Parathyroid adenoma (tissue), 2 donors: ENCODE data around the gene BMPR1B.

Source experiments
- H2AFZ ChIP-seq: fragments of 300-600 bp; sonication (generic); one replicate; pipeline ENCODE4 v1.7.0; 2017; ENCODE audit warnings: antibody characterized with exemption, mild to moderate bottlenecking
- H3K27ac ChIP-seq: fragments of 300-600 bp; sonication (generic); one replicate; pipeline ENCODE4 v1.7.0; 2017
- H3K27me3 ChIP-seq: fragments of 300-600 bp; sonication (generic); one replicate; pipeline ENCODE4 v1.7.0; 2017; ENCODE audit warnings: low read length; ENCODE audit not compliant: control insufficient read depth, insufficient read depth
- H3K36me3 ChIP-seq: fragments of 300-600 bp; sonication (generic); one replicate; pipeline ENCODE4 v1.7.0; 2017; ENCODE audit warnings: low read length; ENCODE audit not compliant: control insufficient read depth, insufficient read depth
- H3K4me1 ChIP-seq: fragments of 300-600 bp; sonication (generic); one replicate; pipeline ENCODE4 v1.7.0; 2017; ENCODE audit warnings: control low read depth
- H3K4me2 ChIP-seq: fragments of 300-600 bp; sonication (generic); one replicate; pipeline ENCODE4 v1.7.0; 2017; ENCODE audit warnings: low read length
- H3K4me3 ChIP-seq: fragments of 300-600 bp; sonication (generic); one replicate; pipeline ENCODE4 v1.7.0; 2017; ENCODE audit warnings: low read depth, low read length
- H3K79me2 ChIP-seq: fragments of 300-600 bp; sonication (generic); one replicate; pipeline ENCODE4 v1.7.0; 2017; ENCODE audit warnings: control low read depth
- H3K9ac ChIP-seq: fragments of 300-600 bp; sonication (generic); one replicate; pipeline ENCODE4 v1.7.0; 2017; ENCODE audit warnings: mild to moderate bottlenecking
- H3K9me3 ChIP-seq: fragments of 300-600 bp; sonication (generic); one replicate; pipeline ENCODE4 v1.7.0; 2017; ENCODE audit warnings: low read length; ENCODE audit not compliant: control insufficient read depth
- TF ChIP-seq, protein P1 (sequence below): fragments of 300-600 bp; sonication (generic); IDR thresholded peaks from one replicate; pipeline ENCODE4 v1.7.0; 2017; ENCODE audit warnings: antibody characterized with exemption, mild to moderate bottlenecking
- donor health status: primary hyperparathyroidism.

Gene BMPR1B

GRCh38 chr4:94765174-94765573, 7.4 kb downstream of the BMPR1B start:
- Histone ChIP-seq H3K9me3 (no peaks in the 10 kb centered on the region), H3K4me3 (no peak overlapping the region), H3K27ac (no peak overlapping the region), H3K4me1 (no peaks in the 10 kb centered on the region), H3K9ac (no peak overlapping the region), H3K27me3 (no peaks in the 10 kb centered on the region), H3K36me3 (no peaks in the 10 kb centered on the region), H3K79me2 (no peaks in the 10 kb centered on the region), H2AFZ (no peak overlapping the region), H3K4me2 (no peak overlapping the region)
- TF ChIP-seq, protein P1, sequence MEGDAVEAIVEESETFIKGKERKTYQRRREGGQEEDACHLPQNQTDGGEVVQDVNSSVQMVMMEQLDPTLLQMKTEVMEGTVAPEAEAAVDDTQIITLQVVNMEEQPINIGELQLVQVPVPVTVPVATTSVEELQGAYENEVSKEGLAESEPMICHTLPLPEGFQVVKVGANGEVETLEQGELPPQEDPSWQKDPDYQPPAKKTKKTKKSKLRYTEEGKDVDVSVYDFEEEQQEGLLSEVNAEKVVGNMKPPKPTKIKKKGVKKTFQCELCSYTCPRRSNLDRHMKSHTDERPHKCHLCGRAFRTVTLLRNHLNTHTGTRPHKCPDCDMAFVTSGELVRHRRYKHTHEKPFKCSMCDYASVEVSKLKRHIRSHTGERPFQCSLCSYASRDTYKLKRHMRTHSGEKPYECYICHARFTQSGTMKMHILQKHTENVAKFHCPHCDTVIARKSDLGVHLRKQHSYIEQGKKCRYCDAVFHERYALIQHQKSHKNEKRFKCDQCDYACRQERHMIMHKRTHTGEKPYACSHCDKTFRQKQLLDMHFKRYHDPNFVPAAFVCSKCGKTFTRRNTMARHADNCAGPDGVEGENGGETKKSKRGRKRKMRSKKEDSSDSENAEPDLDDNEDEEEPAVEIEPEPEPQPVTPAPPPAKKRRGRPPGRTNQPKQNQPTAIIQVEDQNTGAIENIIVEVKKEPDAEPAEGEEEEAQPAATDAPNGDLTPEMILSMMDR, result no peak

DNA sequence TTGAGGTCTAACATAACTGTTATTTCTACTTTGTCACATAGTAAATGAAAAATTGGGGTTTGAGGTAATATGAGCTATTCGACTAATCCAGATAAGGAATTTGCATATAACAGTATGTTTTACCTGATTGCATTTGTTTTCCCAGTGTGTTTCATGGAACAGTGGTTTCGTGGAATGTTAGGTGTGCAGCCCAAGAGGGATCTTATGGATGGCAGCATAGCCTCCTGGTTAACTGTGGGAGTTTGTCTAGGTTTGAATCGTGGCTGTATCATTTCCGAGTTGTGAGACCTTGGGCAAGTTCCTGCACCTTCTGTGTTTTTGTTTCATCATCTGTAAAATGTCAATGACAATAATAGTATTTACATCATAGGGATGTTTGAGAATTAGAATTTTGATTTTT, 7.9 kb downstream of the BMPR1B start:
- no peaks in the 10 kb centered on the region for H3K9me3 ChIP-seq
- no peaks in the 10 kb centered on the region for H3K36me3 ChIP-seq
- TF ChIP-seq, protein P1, result no peak
- no peaks in the 10 kb centered on the region for H3K27me3 ChIP-seq
- H3K9ac ChIP-seq, result no peak overlapping the region
- H2AFZ ChIP-seq, result no peak overlapping the region
- no peaks in the 10 kb centered on the region for H3K4me1 ChIP-seq
- no peaks in the 10 kb centered on the region for H3K79me2 ChIP-seq
- no peak overlapping the region for H3K4me3 ChIP-seq
- H3K4me2 ChIP-seq, result peak overlapping the region; percentile 20
- no peak overlapping the region for H3K27ac ChIP-seq

DNA sequence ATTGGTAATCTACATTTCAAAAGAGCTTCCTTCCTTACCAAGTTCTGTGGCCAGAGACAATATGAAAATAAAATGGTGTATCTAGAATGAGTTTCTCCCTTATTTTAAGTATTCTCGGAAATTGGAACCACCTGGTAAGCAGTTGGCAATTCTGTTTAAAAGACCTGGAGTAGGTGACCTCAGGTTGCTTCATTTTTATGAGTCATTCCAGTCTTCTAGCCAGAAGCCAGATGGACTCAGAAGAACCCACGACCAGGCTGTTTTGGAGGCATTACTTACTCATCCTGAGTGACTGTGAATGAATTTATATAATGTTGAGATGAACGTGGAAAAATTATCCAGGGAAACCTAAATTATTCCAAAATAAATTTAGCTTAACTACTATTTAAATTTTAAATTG, 9.1 kb downstream of the BMPR1B start:
- Histone ChIP-seq H3K79me2 (no peaks in the 10 kb centered on the region), H3K4me3 (no peak overlapping the region), H2AFZ (no peak overlapping the region), H3K9ac (no peak overlapping the region), H3K4me1 (no peaks in the 10 kb centered on the region), H3K27me3 (no peaks in the 10 kb centered on the region), H3K9me3 (no peaks in the 10 kb centered on the region), H3K4me2 (no peak overlapping the region), H3K27ac (no peak overlapping the region), H3K36me3 (no peaks in the 10 kb centered on the region)
- TF ChIP-seq, protein P1, result no peak

- Histone ChIP-seq H3K4me1 (no peaks in the 10 kb centered on the region), H3K4me2 (no peak overlapping the region), H3K79me2 (no peaks in the 10 kb centered on the region), H3K9ac (no peak overlapping the region), H3K27me3 (no peaks in the 10 kb centered on the region), H3K4me3 (no peak overlapping the region), H3K9me3 (no peaks in the 10 kb centered on the region), H3K36me3 (no peaks in the 10 kb centered on the region), H2AFZ (no peak overlapping the region), H3K27ac (no peak overlapping the region)
- TF ChIP-seq, protein P1, result no peak
Observed at GRCh38 chr4:94767446-94767845, 9.7 kb downstream of the BMPR1B start.

- H3K4me3 ChIP-seq, result no peak overlapping the region
- no peaks in the 10 kb centered on the region for H3K27me3 ChIP-seq
- H3K4me1 ChIP-seq, result no peaks in the 10 kb centered on the region
- H3K4me2 ChIP-seq, result no peak overlapping the region
- H3K79me2 ChIP-seq, result no peaks in the 10 kb centered on the region
- no peak overlapping the region for H2AFZ ChIP-seq
- TF ChIP-seq, protein P1, result no peak
- no peaks in the 10 kb centered on the region for H3K9me3 ChIP-seq
- H3K36me3 ChIP-seq, result no peaks in the 10 kb centered on the region
- H3K27ac ChIP-seq, result no peak overlapping the region
- H3K9ac ChIP-seq, result no peak overlapping the region
Observed at GRCh38 chr4:94782707-94783106, 25.0 kb downstream of the BMPR1B start.
